GM18519 (cell line): ENCODE measurements around the gene RGP1.
A peak's percentile ranks its signal among the peaks of the same experiment; 100 is the strongest.

Experiments used
- ATAC-seq: cut with Tn5 transposase; IDR thresholded peaks from one replicate; pipeline ENCODE4 v1.9.1; 2021; ENCODE audit warnings: mild to moderate bottlenecking, moderate library complexity; ENCODE audit not compliant: unreplicated experiment, low FRiP score

RGP1 gene

DNA sequence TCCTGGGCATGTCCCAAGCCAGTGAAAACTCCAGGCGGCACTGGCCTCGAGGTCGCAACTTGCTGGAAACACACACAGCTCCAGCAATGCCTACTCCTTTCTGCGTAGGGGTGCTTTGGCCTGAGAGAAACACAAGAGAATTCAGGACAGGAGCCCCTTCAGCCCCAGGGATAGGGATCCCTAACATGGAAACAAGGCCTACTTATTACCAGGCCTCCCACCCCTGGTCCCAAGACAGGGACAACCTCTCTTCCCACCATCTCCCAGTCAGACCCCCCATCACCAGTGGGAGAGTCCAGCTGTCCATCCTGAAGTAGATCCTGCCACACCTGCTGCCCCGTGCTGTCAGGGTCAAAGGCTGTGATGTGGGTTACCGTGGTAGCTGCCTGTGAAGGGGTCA lies 8.8 kb upstream of the RGP1 start:
- ATAC-seq: no peak

DNA sequence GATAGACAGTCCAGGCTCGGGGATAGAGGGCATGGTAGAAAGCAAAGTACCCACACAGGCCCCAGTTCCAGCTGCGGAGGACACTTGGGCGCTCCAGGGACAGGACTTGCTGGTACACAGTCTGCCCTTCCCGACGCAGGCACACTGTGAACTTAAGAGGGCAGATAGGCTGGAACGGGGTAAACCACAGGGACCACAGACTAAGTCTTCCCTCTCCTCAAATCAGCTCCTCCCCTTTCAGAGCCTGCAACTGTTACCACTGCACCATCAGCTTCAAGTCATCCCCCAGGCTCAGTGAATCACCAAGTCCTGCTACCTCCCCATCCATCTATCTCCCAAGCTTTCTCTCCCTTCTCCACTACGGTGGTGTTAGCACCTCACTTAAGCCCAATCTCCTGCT lies 7.3 kb upstream of the RGP1 start:
- no peak for ATAC-seq

DNA sequence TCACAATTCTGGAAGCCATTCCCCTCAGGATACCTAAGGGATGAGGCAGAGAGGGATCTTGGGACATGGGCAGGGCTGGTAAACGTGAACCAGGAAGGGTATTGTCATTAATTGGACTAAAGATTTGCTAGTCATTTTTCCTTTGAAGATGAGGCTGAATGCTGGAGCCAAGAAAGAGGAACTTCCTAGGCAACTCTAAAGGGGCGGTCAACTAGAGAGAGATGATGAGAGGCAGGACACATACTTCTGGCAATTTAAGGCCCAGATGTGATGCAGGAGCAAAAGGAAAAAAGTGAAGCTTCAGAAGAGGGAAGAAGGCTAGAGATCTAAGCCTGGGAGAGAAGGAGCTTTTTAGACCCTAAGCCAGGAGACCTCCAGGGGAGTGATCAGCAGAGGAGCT lies 5.6 kb upstream of the RGP1 start:
- ATAC-seq: no peak

DNA sequence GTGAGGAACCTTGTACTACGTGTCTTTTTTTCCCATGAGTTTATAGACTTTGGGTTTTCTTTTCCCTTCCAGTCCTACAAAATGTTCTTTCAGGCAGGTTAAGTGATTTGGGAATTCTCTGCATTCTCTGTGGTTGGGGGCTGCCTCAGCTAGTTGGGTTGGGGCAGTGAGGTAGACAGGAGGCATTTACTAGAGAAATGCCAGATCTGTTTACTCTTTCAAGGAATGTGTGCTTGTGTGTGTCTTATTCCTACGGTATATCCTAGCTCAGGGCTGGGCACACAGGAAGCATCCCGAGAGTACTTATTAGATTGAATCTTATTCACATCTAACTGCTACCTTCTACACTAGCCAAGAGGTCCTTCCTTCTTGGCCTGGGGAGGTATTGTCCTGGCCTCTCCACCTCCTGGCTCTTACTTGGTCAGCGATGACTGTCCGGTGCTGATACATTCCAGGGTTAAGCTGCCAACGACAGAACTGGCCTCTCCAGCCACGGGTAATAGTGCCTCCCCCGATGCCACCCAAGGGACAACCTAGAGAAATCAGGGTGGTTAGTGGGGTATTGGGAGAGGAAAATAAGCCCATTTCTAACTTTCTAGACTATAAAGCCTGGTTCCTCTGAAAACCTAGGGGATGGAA lies 5.1 kb upstream of the RGP1 start:
- ATAC-seq: no peak

GRCh38 chr9:35745569-35745968 lies 3.5 kb upstream of the RGP1 start:
- ATAC-seq: no peak

- no peak for ATAC-seq
Observed at GRCh38 chr9:35746583-35746982, 2.5 kb upstream of the RGP1 start.

- ATAC-seq: no peak
Observed at GRCh38 chr9:35748242-35748857, 737 bp upstream of the RGP1 start.

DNA sequence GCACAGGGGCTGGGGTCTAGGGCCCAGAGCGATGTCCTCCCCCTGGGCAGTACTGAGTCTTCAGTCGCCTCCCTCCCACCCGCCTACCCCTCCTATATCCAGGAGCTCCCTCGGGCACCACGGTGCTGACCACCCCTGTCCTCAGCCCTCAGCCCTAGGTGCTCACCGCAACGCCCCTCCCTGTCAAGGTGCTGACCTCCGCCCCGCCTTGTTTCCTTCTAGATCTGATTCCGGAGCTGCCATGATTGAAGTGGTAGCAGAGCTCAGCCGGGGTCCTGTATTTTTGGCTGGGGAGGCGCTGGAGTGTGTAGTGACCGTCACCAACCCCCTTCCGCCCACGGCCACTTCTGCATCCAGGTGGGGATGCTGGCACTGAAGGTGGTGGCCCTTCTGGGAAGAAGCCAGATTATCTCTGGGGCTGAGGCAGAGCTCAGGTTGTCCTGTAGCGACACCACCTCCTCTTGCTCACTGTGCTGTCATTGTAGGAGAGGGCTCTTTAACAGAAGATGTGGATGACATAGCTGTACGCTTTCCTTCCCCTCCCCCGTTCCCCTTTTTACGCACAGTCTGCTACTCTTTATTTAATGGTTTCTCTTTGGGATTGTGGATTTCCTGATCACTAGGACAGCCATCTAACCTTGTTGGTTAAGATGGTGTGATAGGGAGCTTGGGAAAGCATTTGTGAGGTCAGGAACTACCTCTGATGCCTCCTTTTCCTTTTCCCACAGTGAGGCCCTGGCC lies 598 bp downstream of the RGP1 start:
- ATAC-seq: peak; percentile 7

DNA sequence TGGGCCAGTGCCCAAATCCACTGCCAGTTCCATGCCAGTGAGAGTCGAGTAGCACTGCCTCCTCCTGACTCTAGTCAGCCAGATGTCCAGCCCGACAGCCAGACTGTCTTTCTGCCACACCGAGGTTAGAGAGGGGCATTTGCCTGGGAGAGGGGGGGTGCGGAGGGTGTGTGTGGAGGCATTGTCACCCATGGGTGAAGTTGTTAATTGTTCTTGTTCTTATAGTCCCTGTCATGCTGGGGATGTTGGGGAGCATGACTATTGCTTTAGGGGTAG lies 1.1 kb downstream of the RGP1 start:
- no peak for ATAC-seq

DNA sequence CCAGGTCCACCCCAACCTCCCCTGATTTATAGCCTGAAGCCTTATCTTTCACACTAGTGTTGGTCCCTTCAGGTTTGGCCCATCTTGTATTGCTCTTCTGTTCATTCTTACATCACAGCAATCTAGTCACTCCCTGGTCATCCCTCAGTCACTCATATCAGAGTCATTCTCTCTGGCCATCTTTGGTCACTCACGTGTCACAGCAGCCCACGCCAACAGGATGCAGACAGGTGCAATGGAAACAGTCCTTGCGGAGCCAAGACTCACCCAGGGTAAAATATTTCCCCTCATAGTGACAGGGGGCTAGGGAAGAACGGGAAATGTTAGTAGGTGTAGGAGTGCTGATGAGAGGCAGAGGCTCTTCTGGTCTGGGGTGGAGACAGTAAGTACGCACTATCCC lies 4.4 kb downstream of the RGP1 start:
- no peak for ATAC-seq

DNA sequence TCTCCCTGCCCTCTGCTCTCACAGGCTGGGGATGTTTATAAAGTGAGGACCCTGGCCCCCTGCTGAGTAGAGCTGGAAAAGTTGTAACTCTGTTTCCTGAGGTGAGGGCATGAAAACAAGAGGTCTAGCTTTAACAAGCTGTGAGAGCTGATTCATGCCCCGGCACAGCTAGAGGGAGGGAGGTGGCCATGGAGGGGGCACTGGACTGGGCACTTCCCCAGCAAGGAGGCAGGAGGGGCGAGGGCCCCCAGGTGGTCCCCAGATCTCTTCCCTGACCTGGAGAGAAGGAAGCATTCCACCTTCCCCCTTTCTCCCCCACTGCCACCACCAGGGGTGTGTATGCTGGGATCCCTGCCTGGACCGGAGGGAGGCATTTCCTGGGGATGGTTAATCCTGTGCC lies 5.2 kb downstream of the RGP1 start, which contains the start of gene MSMP:
TSS of gene MSMP (minus strand) at position 13 of the 400 bp plus-strand sequence. CDS start 147 bp downstream, outside the sequence.
- ATAC-seq: no peak

DNA sequence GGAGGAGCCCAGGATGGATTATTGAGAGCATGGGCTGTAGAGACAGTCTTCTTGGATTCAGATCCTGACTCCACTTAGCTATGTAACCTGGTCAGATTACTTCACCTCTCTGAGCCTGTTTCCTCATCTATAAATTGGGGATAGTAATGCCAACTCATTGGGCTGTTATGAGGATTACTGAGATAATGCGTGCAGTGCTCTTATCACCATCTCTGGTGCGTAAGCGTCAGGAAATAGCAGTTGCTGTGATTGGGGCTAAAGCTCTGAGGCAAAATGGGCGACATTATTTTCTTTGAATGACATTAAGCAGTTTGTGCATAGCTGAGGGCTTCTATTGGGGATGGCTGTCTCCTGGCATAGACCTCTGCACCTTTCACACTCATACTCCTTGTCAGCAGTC lies 6.0 kb downstream of the RGP1 start:
- no peak for ATAC-seq

DNA sequence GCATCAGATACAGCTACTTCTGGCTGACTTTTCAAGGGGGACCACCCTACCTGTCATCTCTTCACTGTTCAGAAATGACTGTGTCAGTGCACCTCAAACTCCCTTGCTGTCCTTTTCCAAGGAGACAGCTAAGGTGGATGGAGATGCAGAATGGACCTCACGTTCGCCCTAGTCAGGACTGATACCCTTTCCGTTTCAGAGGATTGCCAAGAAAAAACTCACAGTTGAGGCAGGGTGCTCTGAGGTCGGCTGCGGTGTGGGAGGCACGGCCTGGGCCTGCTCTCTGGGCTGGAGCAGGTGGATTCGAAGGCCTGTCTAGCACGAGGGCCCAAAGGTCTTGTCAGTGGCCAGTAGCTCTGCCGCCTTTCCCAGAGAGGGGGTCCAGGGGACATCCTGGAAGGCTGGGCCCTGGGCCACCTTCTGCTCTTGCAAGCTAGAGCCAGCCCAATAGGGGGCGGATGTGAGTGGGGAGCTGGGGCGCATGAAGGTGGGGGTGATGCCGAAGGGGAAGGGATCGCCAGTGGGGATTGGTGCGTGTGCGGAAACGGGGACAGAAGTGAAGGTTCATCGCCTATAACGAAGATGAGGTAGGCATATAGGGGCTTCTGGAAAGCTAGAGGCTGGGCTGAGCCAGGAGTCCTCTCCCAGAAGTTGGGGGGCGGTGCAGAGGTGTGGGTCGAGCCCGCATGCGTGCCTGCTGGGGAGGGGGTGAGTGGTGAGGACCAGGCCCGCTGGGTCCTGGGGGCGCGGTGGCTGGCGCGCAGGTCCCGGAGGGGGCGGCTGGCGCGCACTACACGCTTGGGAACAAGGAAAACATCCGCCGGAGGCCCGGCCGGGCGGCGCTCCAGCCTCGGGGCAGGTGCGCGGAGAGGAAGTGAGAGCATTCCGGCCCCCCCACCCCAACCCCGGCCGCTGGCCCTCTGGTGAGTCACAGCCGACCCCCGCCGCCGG lies 7.5 kb downstream of the RGP1 start:
- no peak for ATAC-seq

- no peak for ATAC-seq
Observed at GRCh38 chr9:35757226-35757891, 8.3 kb downstream of the RGP1 start.

GRCh38 chr9:35757892-35758275 lies 8.8 kb downstream of the RGP1 start:
- no peak for ATAC-seq

DNA sequence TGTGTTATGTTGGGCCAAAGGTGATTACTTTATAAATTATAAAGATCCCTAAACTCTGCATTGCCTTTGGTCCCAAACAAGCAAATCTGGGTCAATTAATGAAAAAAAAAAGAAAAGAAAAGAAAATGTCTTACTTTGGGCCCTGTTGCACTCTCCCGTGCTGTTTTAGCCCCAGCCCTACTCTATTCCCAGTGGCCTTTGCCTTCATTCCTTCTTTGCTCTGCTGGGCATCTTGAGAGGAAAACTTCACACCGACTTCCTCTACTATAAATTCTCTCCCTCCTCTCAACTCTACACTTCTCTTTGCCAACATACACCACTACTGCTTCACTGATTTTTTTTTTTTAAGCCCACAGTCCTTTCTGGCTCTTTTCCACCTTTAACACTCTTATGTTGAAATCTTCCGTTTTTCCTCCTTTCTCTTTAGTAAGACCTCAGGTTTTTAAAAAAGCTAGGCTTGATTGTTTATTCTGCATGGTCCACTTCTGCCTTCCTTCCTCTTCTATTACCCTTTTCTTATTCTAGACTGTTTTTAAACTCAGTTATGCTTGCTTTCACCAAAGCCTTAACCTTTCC lies 9.5 kb downstream of the RGP1 start:
- no peak for ATAC-seq

- ATAC-seq: no peak
Observed at GRCh38 chr9:35759795-35760194, 10.7 kb downstream of the RGP1 start.

GRCh38 chr9:35760651-35761050 lies 11.6 kb downstream of the RGP1 start:
- no peak for ATAC-seq

- ATAC-seq: no peak
Observed at GRCh38 chr9:35763181-35763580, 14.1 kb downstream of the RGP1 start.

- no peak for ATAC-seq
Observed at GRCh38 chr9:35763803-35764202, 14.7 kb downstream of the RGP1 start.
